ENCODE data around the gene SLC26A8. TPM values are rescaled to one million over a fixed set of nuclear protein-coding genes. Genes with fewer than 3 reads are reported as not detected.

The SLC26A8 gene
- total and polyA plus RNA-seq, 2 of the 13 experiments (the other 11 are each of a cell fraction or from before 2014, with no cell fraction given): 0.46 TPM; not detected in 1

GRCh38 chr6:36028088-36028876 is 3.8 kb upstream of the SLC26A8 start (continued):
- TF ChIP-seq, protein P1, sequence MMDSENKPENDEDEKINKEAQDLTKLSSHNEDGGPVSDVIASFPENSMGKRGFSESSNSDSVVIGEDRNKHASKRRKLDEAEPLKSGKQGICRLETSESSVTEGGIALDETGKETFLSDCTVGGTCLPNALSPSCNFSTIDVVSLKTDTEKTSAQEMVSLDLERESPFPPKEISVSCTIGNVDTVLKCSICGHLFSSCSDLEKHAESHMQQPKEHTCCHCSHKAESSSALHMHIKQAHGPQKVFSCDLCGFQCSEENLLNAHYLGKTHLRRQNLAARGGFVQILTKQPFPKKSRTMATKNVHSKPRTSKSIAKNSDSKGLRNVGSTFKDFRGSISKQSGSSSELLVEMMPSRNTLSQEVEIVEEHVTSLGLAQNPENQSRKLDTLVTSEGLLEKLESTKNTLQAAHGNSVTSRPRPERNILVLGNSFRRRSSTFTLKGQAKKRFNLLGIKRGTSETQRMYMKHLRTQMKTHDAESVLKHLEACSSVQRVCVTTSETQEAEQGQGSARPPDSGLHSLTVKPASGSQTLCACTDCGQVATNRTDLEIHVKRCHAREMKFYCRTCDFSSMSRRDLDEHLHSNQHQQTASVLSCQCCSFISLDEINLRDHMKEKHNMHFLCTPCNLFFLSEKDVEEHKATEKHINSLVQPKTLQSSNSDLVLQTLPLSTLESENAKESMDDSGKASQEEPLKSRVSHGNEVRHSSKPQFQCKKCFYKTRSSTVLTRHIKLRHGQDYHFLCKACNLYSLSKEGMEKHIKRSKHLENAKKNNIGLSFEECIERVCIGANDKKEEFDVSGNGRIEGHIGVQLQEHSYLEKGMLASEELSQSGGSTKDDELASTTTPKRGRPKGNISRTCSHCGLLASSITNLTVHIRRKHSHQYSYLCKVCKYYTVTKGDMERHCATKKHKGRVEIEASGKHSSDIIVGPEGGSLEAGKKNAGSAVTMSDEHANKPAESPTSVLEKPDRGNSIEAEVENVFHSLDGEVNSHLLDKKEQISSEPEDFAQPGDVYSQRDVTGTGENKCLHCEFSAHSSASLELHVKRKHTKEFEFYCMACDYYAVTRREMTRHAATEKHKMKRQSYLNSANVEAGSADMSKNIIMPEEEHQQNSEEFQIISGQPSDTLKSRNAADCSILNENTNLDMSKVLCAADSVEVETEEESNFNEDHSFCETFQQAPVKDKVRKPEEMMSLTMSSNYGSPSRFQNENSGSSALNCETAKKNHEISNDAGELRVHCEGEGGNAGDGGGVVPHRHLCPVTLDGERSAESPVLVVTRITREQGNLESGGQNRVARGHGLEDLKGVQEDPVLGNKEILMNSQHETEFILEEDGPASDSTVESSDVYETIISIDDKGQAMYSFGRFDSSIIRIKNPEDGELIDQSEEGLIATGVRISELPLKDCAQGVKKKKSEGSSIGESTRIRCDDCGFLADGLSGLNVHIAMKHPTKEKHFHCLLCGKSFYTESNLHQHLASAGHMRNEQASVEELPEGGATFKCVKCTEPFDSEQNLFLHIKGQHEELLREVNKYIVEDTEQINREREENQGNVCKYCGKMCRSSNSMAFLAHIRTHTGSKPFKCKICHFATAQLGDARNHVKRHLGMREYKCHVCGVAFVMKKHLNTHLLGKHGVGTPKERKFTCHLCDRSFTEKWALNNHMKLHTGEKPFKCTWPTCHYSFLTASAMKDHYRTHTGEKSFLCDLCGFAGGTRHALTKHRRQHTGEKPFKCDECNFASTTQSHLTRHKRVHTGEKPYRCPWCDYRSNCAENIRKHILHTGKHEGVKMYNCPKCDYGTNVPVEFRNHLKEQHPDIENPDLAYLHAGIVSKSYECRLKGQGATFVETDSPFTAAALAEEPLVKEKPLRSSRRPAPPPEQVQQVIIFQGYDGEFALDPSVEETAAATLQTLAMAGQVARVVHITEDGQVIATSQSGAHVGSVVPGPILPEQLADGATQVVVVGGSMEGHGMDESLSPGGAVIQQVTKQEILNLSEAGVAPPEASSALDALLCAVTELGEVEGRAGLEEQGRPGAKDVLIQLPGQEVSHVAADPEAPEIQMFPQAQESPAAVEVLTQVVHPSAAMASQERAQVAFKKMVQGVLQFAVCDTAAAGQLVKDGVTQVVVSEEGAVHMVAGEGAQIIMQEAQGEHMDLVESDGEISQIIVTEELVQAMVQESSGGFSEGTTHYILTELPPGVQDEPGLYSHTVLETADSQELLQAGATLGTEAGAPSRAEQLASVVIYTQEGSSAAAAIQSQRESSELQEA (CRISPR knock-in tag; IDR thresholded peaks at IDR 0.05; ENCODE audit: not compliant biosample characterization): no peak
- TF ChIP-seq, protein P2, sequence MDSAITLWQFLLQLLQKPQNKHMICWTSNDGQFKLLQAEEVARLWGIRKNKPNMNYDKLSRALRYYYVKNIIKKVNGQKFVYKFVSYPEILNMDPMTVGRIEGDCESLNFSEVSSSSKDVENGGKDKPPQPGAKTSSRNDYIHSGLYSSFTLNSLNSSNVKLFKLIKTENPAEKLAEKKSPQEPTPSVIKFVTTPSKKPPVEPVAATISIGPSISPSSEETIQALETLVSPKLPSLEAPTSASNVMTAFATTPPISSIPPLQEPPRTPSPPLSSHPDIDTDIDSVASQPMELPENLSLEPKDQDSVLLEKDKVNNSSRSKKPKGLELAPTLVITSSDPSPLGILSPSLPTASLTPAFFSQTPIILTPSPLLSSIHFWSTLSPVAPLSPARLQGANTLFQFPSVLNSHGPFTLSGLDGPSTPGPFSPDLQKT (CRISPR knock-in tag; IDR thresholded peaks at IDR 0.05; ENCODE audit: borderline replicate concordance): no peak
- TF ChIP-seq FOXP1 (IDR thresholded peaks at IDR 0.05) (no peak), FOXP1 (CRISPR knock-in tag; IDR thresholded peaks at IDR 0.05) (no peak), RXRA (CRISPR knock-in tag; IDR thresholded peaks at IDR 0.05) (0 out of 2 replicates have a peak, but pooled peaks have one; percentile 39), ELF3 (CRISPR knock-in tag; IDR thresholded peaks at IDR 0.05) (peak; percentile 1; the same call in 1 of the 2 replicates), AHR (CRISPR knock-in tag; IDR thresholded peaks at IDR 0.05) (peak; percentile 85; the same call in 1 of the 2 replicates), ZNF543 (CRISPR knock-in tag; IDR thresholded peaks at IDR 0.05) (0 out of 2 replicates have a peak, but pooled peaks have one; percentile 50), ZNF605 (CRISPR knock-in tag; IDR thresholded peaks at IDR 0.05) (peak; percentile 47; the same call in 1 of the 2 replicates), THAP8 (CRISPR knock-in tag; IDR thresholded peaks at IDR 0.05; ENCODE audit: borderline replicate concordance) (no peak), GTF2F1 (IDR thresholded peaks at IDR 0.05; ENCODE audit: low read length) (no peak)
- TF ChIP-seq, protein P3, sequence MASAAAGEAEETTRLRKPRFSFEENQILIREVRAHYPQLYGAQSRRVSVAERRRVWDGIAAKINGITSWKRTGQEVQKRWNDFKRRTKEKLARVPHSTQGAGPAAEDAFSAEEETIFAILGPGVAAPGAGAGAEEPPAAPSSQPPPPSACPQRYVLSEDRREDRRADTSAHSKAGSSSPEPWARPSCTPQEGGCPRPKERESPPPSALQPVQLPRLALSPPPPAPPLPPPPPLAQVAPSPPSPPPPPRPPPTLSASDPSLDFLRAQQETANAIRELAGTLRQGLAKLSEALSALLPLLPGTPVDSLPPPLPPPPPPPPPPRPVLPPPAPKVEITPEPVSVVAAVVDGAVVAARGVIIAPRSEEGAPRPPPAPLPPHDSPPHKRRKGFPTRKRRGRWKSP (CRISPR knock-in tag; IDR thresholded peaks at IDR 0.05): no peak; the same call in 1 of the 2 replicates
- TF ChIP-seq, protein P4, sequence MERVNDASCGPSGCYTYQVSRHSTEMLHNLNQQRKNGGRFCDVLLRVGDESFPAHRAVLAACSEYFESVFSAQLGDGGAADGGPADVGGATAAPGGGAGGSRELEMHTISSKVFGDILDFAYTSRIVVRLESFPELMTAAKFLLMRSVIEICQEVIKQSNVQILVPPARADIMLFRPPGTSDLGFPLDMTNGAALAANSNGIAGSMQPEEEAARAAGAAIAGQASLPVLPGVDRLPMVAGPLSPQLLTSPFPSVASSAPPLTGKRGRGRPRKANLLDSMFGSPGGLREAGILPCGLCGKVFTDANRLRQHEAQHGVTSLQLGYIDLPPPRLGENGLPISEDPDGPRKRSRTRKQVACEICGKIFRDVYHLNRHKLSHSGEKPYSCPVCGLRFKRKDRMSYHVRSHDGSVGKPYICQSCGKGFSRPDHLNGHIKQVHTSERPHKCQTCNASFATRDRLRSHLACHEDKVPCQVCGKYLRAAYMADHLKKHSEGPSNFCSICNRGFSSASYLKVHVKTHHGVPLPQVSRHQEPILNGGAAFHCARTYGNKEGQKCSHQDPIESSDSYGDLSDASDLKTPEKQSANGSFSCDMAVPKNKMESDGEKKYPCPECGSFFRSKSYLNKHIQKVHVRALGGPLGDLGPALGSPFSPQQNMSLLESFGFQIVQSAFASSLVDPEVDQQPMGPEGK (CRISPR knock-in tag; IDR thresholded peaks at IDR 0.05): peak; percentile 87
- TF ChIP-seq, protein P5, sequence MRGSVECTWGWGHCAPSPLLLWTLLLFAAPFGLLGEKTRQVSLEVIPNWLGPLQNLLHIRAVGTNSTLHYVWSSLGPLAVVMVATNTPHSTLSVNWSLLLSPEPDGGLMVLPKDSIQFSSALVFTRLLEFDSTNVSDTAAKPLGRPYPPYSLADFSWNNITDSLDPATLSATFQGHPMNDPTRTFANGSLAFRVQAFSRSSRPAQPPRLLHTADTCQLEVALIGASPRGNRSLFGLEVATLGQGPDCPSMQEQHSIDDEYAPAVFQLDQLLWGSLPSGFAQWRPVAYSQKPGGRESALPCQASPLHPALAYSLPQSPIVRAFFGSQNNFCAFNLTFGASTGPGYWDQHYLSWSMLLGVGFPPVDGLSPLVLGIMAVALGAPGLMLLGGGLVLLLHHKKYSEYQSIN (CRISPR knock-in tag; IDR thresholded peaks at IDR 0.05; ENCODE audit: borderline replicate concordance): no peak
